ENCODE data around the gene PALLD. TPM values are rescaled to one million over a fixed set of nuclear protein-coding genes. Genes with fewer than 3 reads are reported as not detected.

PALLD gene
- polyA plus RNA-seq, 1 donor (not counting 4 experiments of a cell fraction or from before 2014, with no cell fraction given), result 136 TPM

- Histone ChIP-seq H3K4me2 (ENCODE audit: control insufficient read depth, extremely low read depth, insufficient read depth, low read depth, low read length) (no peak overlapping the region), H3K9me1 (ENCODE audit: control insufficient read depth, extremely low read depth, insufficient read depth, low read length) (no peaks in the 10 kb centered on the region), H3K4me1 (ENCODE audit: control insufficient read depth, extremely low read depth, insufficient read depth, low read length) (peaks cover 23% of the 10 kb centered on the region), H3K27me3 (ENCODE audit: control insufficient read depth, extremely low read depth, insufficient read depth, low read length) (no peaks in the 10 kb centered on the region), H3K9me3 (ENCODE audit: control insufficient read depth, low read depth, low read length) (no peaks in the 10 kb centered on the region), H3K36me3 (ENCODE audit: control insufficient read depth in 2 of 2, extremely low read depth in 1 of 2, insufficient read depth in 2 of 2, low read length in 2 of 2) (no peaks in the 10 kb centered on the region), H3K79me2 (ENCODE audit: control insufficient read depth, insufficient read depth, low read length) (no peaks in the 10 kb centered on the region), H2AFZ (ENCODE audit: control insufficient read depth, low read length) (no peak overlapping the region), H3K9ac (ENCODE audit: control insufficient read depth, extremely low read depth, insufficient read depth, low read length) (no peak overlapping the region), H3K4me3 (ENCODE audit: control insufficient read depth in 2 of 3, extremely low read depth in 1 of 3, insufficient read depth in 2 of 3, low read depth in 1 of 3, low read length in 3 of 3) (no peak overlapping the region), H4K20me1 (ENCODE audit: control insufficient read depth, extremely low read depth, insufficient read depth, low read length) (no peaks in the 10 kb centered on the region), H3K27ac (ENCODE audit: control insufficient read depth, insufficient read depth, low read length) (no peak overlapping the region)
- FAIRE-seq (no peak), DNase-seq (ENCODE audit: low read depth, low spot score) (no peak)
- dilution Hi-C loops (cut with MboI; ENCODE audit: extremely low pct_ligation_motif_present, low sequenced_read_pairs), result no loop called here
- TF ChIP-seq, protein P1, sequence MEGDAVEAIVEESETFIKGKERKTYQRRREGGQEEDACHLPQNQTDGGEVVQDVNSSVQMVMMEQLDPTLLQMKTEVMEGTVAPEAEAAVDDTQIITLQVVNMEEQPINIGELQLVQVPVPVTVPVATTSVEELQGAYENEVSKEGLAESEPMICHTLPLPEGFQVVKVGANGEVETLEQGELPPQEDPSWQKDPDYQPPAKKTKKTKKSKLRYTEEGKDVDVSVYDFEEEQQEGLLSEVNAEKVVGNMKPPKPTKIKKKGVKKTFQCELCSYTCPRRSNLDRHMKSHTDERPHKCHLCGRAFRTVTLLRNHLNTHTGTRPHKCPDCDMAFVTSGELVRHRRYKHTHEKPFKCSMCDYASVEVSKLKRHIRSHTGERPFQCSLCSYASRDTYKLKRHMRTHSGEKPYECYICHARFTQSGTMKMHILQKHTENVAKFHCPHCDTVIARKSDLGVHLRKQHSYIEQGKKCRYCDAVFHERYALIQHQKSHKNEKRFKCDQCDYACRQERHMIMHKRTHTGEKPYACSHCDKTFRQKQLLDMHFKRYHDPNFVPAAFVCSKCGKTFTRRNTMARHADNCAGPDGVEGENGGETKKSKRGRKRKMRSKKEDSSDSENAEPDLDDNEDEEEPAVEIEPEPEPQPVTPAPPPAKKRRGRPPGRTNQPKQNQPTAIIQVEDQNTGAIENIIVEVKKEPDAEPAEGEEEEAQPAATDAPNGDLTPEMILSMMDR (optimal IDR thresholded peaks at IDR 0.05 in 1 of 3, IDR thresholded peaks at IDR 0.05 in 1 of 3, conservative IDR thresholded peaks at IDR 0.05 in 1 of 3; ENCODE audit: extremely low read depth in 1 of 3, insufficient read depth in 2 of 3, low read length in 3 of 3), result no peak
- no peak for TF ChIP-seq EZH2 (IDR thresholded peaks at IDR 0.05; ENCODE audit: low read length)
These were observed 132.7 kb downstream of the PALLD start for GRCh38 chr4:168629566-168629965.

DNA sequence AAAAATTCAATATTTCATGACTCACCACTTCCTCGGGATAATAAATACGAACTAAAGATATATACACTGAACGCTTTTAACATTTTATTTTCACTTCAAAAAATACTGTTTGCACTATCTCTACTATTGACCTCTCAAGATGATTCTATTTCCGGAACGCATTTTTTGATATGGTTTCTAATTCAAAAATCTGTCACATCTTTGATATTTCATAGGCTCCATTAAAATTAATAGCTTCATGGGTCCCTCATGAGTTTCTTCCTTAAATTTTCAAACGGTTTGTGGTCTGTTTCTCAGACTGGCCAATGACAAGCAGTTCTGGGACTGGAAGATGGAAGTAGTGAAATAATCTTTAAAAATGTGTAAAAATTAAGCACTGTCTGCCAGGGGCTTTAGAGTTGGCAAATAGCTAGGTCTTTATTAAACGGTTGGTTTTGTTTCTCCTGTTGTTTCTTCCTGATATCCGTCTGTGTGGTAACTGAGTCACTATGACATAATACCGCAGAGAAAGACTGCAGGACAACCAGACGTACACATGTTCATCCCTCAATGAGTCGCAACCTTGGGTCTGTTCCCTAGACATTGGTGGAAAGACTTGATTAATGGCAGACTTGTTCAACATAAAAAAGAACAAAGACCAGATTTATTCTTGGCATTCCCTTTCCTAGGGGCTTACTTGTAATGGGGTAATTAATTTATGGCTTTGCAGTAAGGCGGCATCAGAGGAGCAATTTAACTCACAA lies 133.8 kb downstream of the PALLD start:
- DNase-seq (ENCODE audit: low read depth, low spot score) (peak; percentile 42), FAIRE-seq (peak; percentile 96)
- Histone ChIP-seq H3K9ac (ENCODE audit: control insufficient read depth, extremely low read depth, insufficient read depth, low read length) (peak overlapping the region; percentile 74), H3K27me3 (ENCODE audit: control insufficient read depth, extremely low read depth, insufficient read depth, low read length) (no peaks in the 10 kb centered on the region), H3K36me3 (ENCODE audit: control insufficient read depth in 2 of 2, extremely low read depth in 1 of 2, insufficient read depth in 2 of 2, low read length in 2 of 2) (no peaks in the 10 kb centered on the region), H3K9me3 (ENCODE audit: control insufficient read depth, low read depth, low read length) (no peaks in the 10 kb centered on the region), H2AFZ (ENCODE audit: control insufficient read depth, low read length) (peak overlapping the region; percentile 81), H3K27ac (ENCODE audit: control insufficient read depth, insufficient read depth, low read length) (peak overlapping the region; percentile 65), H3K4me2 (ENCODE audit: control insufficient read depth, extremely low read depth, insufficient read depth, low read depth, low read length) (peak overlapping the region; percentile 92), H3K9me1 (ENCODE audit: control insufficient read depth, extremely low read depth, insufficient read depth, low read length) (no peaks in the 10 kb centered on the region), H3K4me3 (ENCODE audit: control insufficient read depth in 2 of 3, extremely low read depth in 1 of 3, insufficient read depth in 2 of 3, low read depth in 1 of 3, low read length in 3 of 3) (peak overlapping the region; percentile 52 to 71 (median 67)), H3K79me2 (ENCODE audit: control insufficient read depth, insufficient read depth, low read length) (no peaks in the 10 kb centered on the region), H4K20me1 (ENCODE audit: control insufficient read depth, extremely low read depth, insufficient read depth, low read length) (no peaks in the 10 kb centered on the region), H3K4me1 (ENCODE audit: control insufficient read depth, extremely low read depth, insufficient read depth, low read length) (peaks cover 23% of the 10 kb centered on the region)
- dilution Hi-C loops (cut with MboI; ENCODE audit: extremely low pct_ligation_motif_present, low sequenced_read_pairs), result no loop called here
- TF ChIP-seq EZH2 (IDR thresholded peaks at IDR 0.05; ENCODE audit: low read length), result no peak
- TF ChIP-seq, protein P1 (optimal IDR thresholded peaks at IDR 0.05 in 1 of 3, IDR thresholded peaks at IDR 0.05 in 1 of 3, conservative IDR thresholded peaks at IDR 0.05 in 1 of 3; ENCODE audit: extremely low read depth in 1 of 3, insufficient read depth in 2 of 3, low read length in 3 of 3), result no peak

Measured in keratinocyte (primary cell).